Mononuclear cell (primary cell): ENCODE measurements around the gene FRMD8. TPM values are rescaled to one million over a fixed set of nuclear protein-coding genes. Genes with fewer than 3 reads are reported as not detected.
"Not testable (repeated sequence)": the region's sequence is repeated elsewhere in the genome, so short reads cannot be mapped to it uniquely, and the experiment has no call there.

Source experiments
- H3K27me3 ChIP-seq: 2 replicates; pipeline ENCODE4 v1.6.0; 2011; ENCODE audit warnings: low read length, control low read depth; ENCODE audit not compliant: insufficient read depth
- H3K4me1 ChIP-seq: 2 replicates; pipeline ENCODE4 v1.5.1; 2011; ENCODE audit warnings: mild to moderate bottlenecking, low read length, control low read depth; ENCODE audit not compliant: insufficient read depth
- H3K4me3 ChIP-seq: 2 replicates; pipeline ENCODE4 v1.5.1; 2011; ENCODE audit warnings: mild to moderate bottlenecking, low read length, moderate library complexity
- H3K9me3 ChIP-seq: 2 replicates; pipeline ENCODE4 v1.5.1; 2011; ENCODE audit warnings: low read depth, mild to moderate bottlenecking, control low read depth, low read length
- total RNA-seq: library from RNA; depleted of rRNA; stranded (reverse); fragments of >200 nt; gene quantifications from one replicate; pipeline ENCODE4 v1.2.3, GENCODE V29; 2012

The FRMD8 gene
- total RNA-seq, 1 donor: 23.1 TPM

DNA sequence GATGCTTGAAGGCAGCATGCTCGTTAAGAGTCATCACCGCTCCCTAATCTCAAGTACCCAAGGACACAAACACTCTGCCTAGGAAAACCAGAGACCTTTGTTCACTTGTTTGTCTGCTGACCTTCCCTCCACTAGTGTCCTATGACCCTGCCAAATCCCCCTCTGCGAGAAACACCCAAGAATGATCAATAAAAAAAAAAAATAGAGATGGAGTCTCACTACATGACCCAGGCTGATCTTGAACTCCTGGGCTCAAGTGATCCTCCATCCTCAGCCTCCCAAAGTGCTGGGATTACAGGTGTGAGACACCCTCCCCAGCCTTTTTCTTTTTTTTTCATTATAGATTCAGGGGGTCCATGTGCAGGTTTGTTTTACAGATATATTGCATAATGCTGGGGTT lies 65.8 kb downstream of the FRMD8 start:
- H3K27me3 ChIP-seq, H3K4me3 ChIP-seq, H3K9me3 ChIP-seq: not testable (repeated sequence)
- H3K4me1 ChIP-seq: peaks cover 33% of the 10 kb centered on the region

DNA sequence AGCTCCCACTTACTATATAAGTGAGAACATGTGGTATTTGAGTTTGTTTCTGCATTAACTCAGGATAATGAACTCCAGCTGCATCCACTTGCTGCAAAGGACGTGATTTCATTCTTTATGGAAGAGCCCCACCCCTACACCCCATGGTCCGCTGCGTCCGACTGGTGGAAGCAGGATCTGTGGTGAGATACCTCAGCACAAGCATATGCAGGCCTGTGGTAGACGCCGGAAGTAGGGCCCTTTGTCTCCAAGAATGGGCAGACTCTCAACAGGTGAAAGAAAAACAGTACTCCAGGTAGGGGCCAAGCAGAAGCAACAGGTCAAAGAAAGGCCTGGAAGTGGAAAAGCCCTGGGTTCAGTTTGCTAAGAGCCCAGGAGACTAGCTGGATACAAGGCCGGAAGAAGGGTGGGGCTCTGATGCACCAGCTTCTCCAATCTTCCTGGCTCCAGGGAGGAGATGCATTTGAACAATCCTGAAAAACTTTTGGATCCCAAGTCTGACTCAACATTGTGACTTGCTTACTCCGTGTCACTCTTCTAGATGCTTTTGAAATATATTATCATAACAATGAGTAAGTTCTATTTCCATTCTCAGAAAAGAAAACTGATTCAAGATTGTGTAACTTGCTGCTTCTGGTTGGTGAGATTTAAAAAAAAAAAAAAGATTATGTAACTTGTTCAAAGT lies 66.5 kb downstream of the FRMD8 start:
- Histone ChIP-seq H3K9me3 (no peaks in the 10 kb centered on the region), H3K4me3 (no peak overlapping the region), H3K4me1 (peaks cover 33% of the 10 kb centered on the region), H3K27me3 (no peaks in the 10 kb centered on the region)

DNA sequence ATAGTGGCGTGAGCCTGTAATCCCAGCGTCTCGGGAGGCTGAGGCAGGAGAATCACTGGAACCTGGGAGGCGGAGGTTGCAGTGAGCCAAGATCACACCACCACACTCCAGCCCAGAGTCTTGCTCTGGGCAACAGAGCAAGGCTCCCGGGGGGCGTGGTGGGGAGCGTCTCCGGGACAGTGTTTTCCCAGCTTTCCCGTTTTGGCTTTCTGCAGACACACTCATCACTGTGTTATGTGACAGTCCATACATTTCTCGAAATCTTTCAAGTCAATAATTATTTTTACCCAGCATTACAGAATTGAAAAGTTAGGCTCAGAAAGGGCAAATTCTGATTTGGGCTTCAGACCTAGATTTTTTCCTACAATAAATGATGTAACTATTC lies 67.9 kb downstream of the FRMD8 start:
- no peaks in the 10 kb centered on the region for H3K9me3 ChIP-seq
- H3K27me3 ChIP-seq: no peaks in the 10 kb centered on the region
- H3K4me3 ChIP-seq: peak overlapping the region; percentile 48
- peaks cover 33% of the 10 kb centered on the region for H3K4me1 ChIP-seq

GRCh38 chr11:65454696-65455456 lies 68.4 kb downstream of the FRMD8 start:
- H3K4me1 ChIP-seq: peaks cover 33% of the 10 kb centered on the region
- no peaks in the 10 kb centered on the region for H3K27me3 ChIP-seq
- peak overlapping the region; percentile 48 for H3K4me3 ChIP-seq
- H3K9me3 ChIP-seq: no peaks in the 10 kb centered on the region

GRCh38 chr11:65456418-65456817 lies 70.0 kb downstream of the FRMD8 start:
- no peak overlapping the region for H3K4me3 ChIP-seq
- H3K4me1 ChIP-seq: peaks cover 33% of the 10 kb centered on the region
- H3K9me3 ChIP-seq: no peaks in the 10 kb centered on the region
- H3K27me3 ChIP-seq: no peaks in the 10 kb centered on the region

DNA sequence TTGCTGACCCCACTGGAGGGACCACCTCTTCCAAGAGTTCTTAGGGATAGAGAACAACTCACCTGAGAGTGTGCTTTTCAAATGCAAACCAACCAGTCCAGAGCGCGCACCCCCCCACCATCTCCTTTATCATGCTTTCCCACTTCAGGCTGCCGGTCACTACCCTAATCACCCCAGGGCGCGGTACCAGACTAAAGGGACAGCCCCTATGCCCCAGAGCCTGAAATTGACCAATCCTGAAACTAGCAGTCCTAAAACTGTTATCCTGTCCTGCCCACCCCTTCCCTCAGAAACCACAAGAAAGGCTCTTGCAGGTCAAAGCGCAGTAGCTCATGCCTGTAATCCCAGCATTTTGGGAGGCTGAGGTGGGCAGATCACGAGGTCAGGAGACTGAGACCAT lies 73.1 kb downstream of the FRMD8 start:
- H3K9me3 ChIP-seq: no peaks in the 10 kb centered on the region
- H3K4me1 ChIP-seq: peaks cover 10% of the 10 kb centered on the region
- H3K4me3 ChIP-seq: no peak overlapping the region
- no peaks in the 10 kb centered on the region for H3K27me3 ChIP-seq

Other genes with a start within 250 kb of the FRMD8 start
- gene SPDYC, start 216.4 kb upstream of the FRMD8 start, total RNA-seq: not detected
- gene CAPN1, start 204.7 kb upstream of the FRMD8 start, total RNA-seq: 76.2 TPM
- 12.2 TPM for gene POLA2, start 124.7 kb upstream of the FRMD8 start, total RNA-seq
- gene CDC42EP2, start 71.8 kb upstream of the FRMD8 start, total RNA-seq: not detected
- gene DPF2, start 52.8 kb upstream of the FRMD8 start, total RNA-seq: 39.6 TPM
- gene TIGD3, start 31.9 kb upstream of the FRMD8 start, total RNA-seq: 0.42 TPM
- 12.6 TPM for gene SLC25A45, start 4.0 kb upstream of the FRMD8 start, total RNA-seq
- gene NEAT1, start 36.2 kb downstream of the FRMD8 start, total RNA-seq: 198 TPM
- 22,943 TPM for gene MALAT1, start 112.4 kb downstream of the FRMD8 start, total RNA-seq
- 36.4 TPM for gene SCYL1, start 138.4 kb downstream of the FRMD8 start, total RNA-seq
- gene LTBP3, start 171.7 kb downstream of the FRMD8 start, total RNA-seq: 25.6 TPM
- gene ZNRD2, start 183.8 kb downstream of the FRMD8 start, total RNA-seq: 16.8 TPM
- 18.1 TPM for gene FAM89B, start 185.9 kb downstream of the FRMD8 start, total RNA-seq
- gene EHBP1L1, start 189.4 kb downstream of the FRMD8 start, total RNA-seq: 79.1 TPM
- 1.7 TPM for gene KCNK7, start 209.2 kb downstream of the FRMD8 start, total RNA-seq
- 41.1 TPM for gene MAP3K11, start 227.6 kb downstream of the FRMD8 start, total RNA-seq
- gene PCNX3, start 229.1 kb downstream of the FRMD8 start, total RNA-seq: 15.0 TPM